K562 (cell line): ENCODE measurements around the gene ALDH1A2. TPM values are rescaled to one million over a fixed set of nuclear protein-coding genes. Genes with fewer than 3 reads are reported as not detected.

Source experiments
- ATAC-seq: fragments of 200-7000 bp; cut with Tn5 transposase; 3 replicates; pipeline ENCODE4 v1.9.1; 2020; ENCODE audit warnings: moderate library complexity
- BruUV-seq: library from RNA; stranded (reverse); fragments of 400-500 nt; replicated peaks from 2 replicates; lab custom pipeline; 2021; lab: Mats Ljungman, UMichigan
- CTCF ChIA-PET: fragments of 300-600 bp; formaldehyde crosslinking; extraction: SDS; loops from one replicate; lab custom pipeline; 2021; ENCODE audit warnings: low intra/inter-chr PET ratio; lab: Yijun Ruan, JAX
- POLR2A ChIA-PET: fragments of 300-600, 350-650 bp; sonication (Branson Sonifier 250); formaldehyde crosslinking; extraction: SDS; loops from one replicate; lab custom pipeline; 2021; ENCODE audit warnings: antibody characterized with exemption, inconsistent platforms; lab: Yijun Ruan, JAX
- DNase-seq, 4 experiments: peaks; one replicate each; pipeline versions ENCODE4 v3.0.0 to v3.0.0-alpha.2; 2011 to 2018; ENCODE audit warnings: low spot score in 3 of 4, mixed read lengths in 3 of 4; ENCODE audit errors: extremely low read depth in 1 of 4
- FAIRE-seq: peaks from 2 replicates; lab custom pipeline; 2011; peaks lifted over from hg19 to GRCh38; lab: Jason Lieb, UNC
- H2AFZ ChIP-seq: 2 replicates; pipeline ENCODE4 v1.6.0; 2011; ENCODE audit warnings: low read depth, low read length, control low read depth, inconsistent platforms
- H3K27ac ChIP-seq: fragments of 200-600 bp; 3 replicates; pipeline ENCODE4 v1.8.0; 2011; ENCODE audit warnings: low read depth, mild to moderate bottlenecking, control low read depth, inconsistent platforms, low read length, moderate library complexity, mixed read lengths; ENCODE audit errors: extremely low read depth
- H3K27me3 ChIP-seq, 2 experiments: fragments of 300-600 bp in 1 of 2; 2 replicates in 1 of 2; 3 replicates in 1 of 2; pipeline versions ENCODE4 v1.6.0 to v1.8.0; 2011; ENCODE audit warnings: inconsistent platforms in 2 of 2, low read length in 2 of 2, mild to moderate bottlenecking in 1 of 2, mixed read lengths in 1 of 2, moderate library complexity in 1 of 2; ENCODE audit not compliant: control insufficient read depth in 2 of 2, insufficient read depth in 2 of 2
- H3K36me3 ChIP-seq: fragments of 300-600 bp; 3 replicates; pipeline ENCODE4 v1.8.0; 2011; ENCODE audit warnings: mild to moderate bottlenecking, low read length, inconsistent platforms; ENCODE audit not compliant: control insufficient read depth, insufficient read depth
- H3K4me1 ChIP-seq, 2 experiments: fragments of 200-600 bp in 1 of 2; replicated peaks in 1 of 2; 2 replicates in 1 of 2; 3 replicates in 1 of 2; pipeline versions ENCODE4 v1.5.1 to v1.8.0; 2011; ENCODE audit warnings: inconsistent platforms in 2 of 2, low read length in 2 of 2, mild to moderate bottlenecking in 1 of 2, mixed read lengths in 1 of 2, moderate library complexity in 1 of 2; ENCODE audit not compliant: control insufficient read depth in 2 of 2, insufficient read depth in 2 of 2
- H3K4me2 ChIP-seq: 2 replicates; pipeline ENCODE4 v1.6.1; 2011; ENCODE audit warnings: low read length, control low read depth, inconsistent platforms, mixed read lengths; ENCODE audit not compliant: insufficient read depth
- H3K4me3 ChIP-seq: fragments of 200-600 bp; sonication (generic), shearing (Covaris generic); 2 replicates; pipeline ENCODE4 v1.5.1; 2016; ENCODE audit warnings: control low read depth, inconsistent platforms
- H3K79me2 ChIP-seq: fragments of 200-600 bp; 3 replicates; pipeline ENCODE4 v1.8.0; 2011; ENCODE audit warnings: low read length, inconsistent platforms; ENCODE audit not compliant: control insufficient read depth, insufficient read depth
- H3K9ac ChIP-seq, 2 experiments: 2 replicates each; pipeline versions ENCODE4 v1.6.0 to v1.6.1; 2011; ENCODE audit warnings: low read depth in 2 of 2, low read length in 2 of 2, control low read depth in 1 of 2, inconsistent platforms in 1 of 2, mild to moderate bottlenecking in 1 of 2, mixed read lengths in 1 of 2; ENCODE audit not compliant: insufficient read depth in 1 of 2
- H3K9me1 ChIP-seq: one replicate; pipeline ENCODE4 v1.6.0; 2011; ENCODE audit warnings: inconsistent platforms, mild to moderate bottlenecking, low read length, moderate library complexity; ENCODE audit not compliant: control insufficient read depth, insufficient read depth
- H3K9me3 ChIP-seq: replicated peaks from 2 replicates; pipeline ENCODE4 v1.5.1; 2011; ENCODE audit warnings: low read depth, low read length, inconsistent platforms; ENCODE audit not compliant: control insufficient read depth, insufficient read depth
- H4K20me1 ChIP-seq: replicated peaks from 2 replicates; pipeline ENCODE4 v1.6.1; 2011; ENCODE audit warnings: low read length, inconsistent platforms, mixed read lengths; ENCODE audit not compliant: control insufficient read depth, insufficient read depth
- BHLHE40 ChIP-seq: IDR thresholded peaks from 2 replicates; pipeline ENCODE4 v1.6.1; 2011; ENCODE audit warnings: low read length, improper control_type of control experiment
- BRD9 ChIP-seq: fragments of 450-650 bp; IDR thresholded peaks from 2 replicates; pipeline ENCODE4 v1.6.1; 2018; ENCODE audit warnings: low read depth; ENCODE audit not compliant: partially characterized antibody
- CBFA2T2 ChIP-seq: fragments of 450-650 bp; conservative IDR thresholded peaks from 2 replicates; pipeline ENCODE4 v1.6.1; 2017; ENCODE audit warnings: mild to moderate bottlenecking
- ID3 ChIP-seq, 2 experiments: fragments of 250-450 bp in 1 of 2; fragments of 450-650 bp in 1 of 2; sonication (Bioruptor Pico) in 1 of 2; IDR thresholded peaks; 2 replicates each; pipeline versions ENCODE4 v1.6.1 to v1.8.0; 2016 to 2021; ENCODE audit warnings: mild to moderate bottlenecking in 2 of 2, moderate library complexity in 2 of 2, missing compliant biosample characterization in 1 of 2, missing genetic modification characterization in 1 of 2
- JUN ChIP-seq, 2 experiments: sonication (generic) in 1 of 2; formaldehyde crosslinking in 1 of 2; IDR thresholded peaks; 2 replicates each; pipeline versions ENCODE4 v1.6.1 to v1.8.0; 2012 to 2022; ENCODE audit warnings: borderline replicate concordance in 2 of 2, mild to moderate bottlenecking in 2 of 2, improper control_type of control experiment in 1 of 2, low read depth in 1 of 2, low read length in 1 of 2, missing genetic modification reagents in 1 of 2
- NR3C1 ChIP-seq: sonication (generic); formaldehyde crosslinking; IDR thresholded peaks from 2 replicates; pipeline ENCODE4 v1.8.1; 2022; ENCODE audit warnings: missing genetic modification reagents
- OTX1 ChIP-seq: fragments of 450-650 bp; formaldehyde crosslinking; IDR thresholded peaks from 2 replicates; pipeline ENCODE4 v1.4.0; 2022; ENCODE audit warnings: mild to moderate bottlenecking
- RFX7 ChIP-seq: fragments of 250-450 bp; sonication (Bioruptor Pico); IDR thresholded peaks from 2 replicates; pipeline ENCODE4 v1.5.1; 2021; ENCODE audit warnings: mild to moderate bottlenecking
- SIRT6 ChIP-seq: IDR thresholded peaks from one replicate; pipeline ENCODE4 v1.6.1; 2012; ENCODE audit warnings: low read depth, mild to moderate bottlenecking, control low read depth, inconsistent platforms, low read length, moderate library complexity
- ZFP1 ChIP-seq: fragments of 450-650 bp; formaldehyde crosslinking; IDR thresholded peaks from 2 replicates; pipeline ENCODE4 v1.4.0; 2020; ENCODE audit warnings: mild to moderate bottlenecking, mixed read lengths
- ZNF23 ChIP-seq: fragments of 250-450 bp; sonication (Bioruptor Pico); IDR thresholded peaks from 2 replicates; pipeline ENCODE4 v1.4.0; 2020; ENCODE audit warnings: mild to moderate bottlenecking
- ZNF436 ChIP-seq: fragments of 250-450, 450-650 bp; sonication (Bioruptor Pico); formaldehyde crosslinking; IDR thresholded peaks from 2 replicates; pipeline ENCODE4 v1.7.0; 2020; ENCODE audit warnings: mild to moderate bottlenecking
- WGBS: fragments of 100-300 bp; shearing (Covaris generic); methylation state at CpG from one replicate; pipeline ENCODE4 v1.1.6; 2016; ENCODE audit warnings: low coverage, mixed read lengths; ENCODE audit not compliant: insufficient coverage; ENCODE audit errors: missing lambda C conversion rate; 5-methylcytosine and 5-hydroxymethylcytosine counted together
- in situ Hi-C: fragments of 300-500 bp; cut with MboI; formaldehyde crosslinking; loops from 4 replicates; pipeline ENCODE4 v1.15.0; 2018; ENCODE audit warnings: inconsistent platforms, mixed read lengths
- intact Hi-C: fragments of 100-400 bp; cut with micrococcal nuclease; formaldehyde crosslinking; loops from 2 replicates; pipeline ENCODE4 v1.14.2; 2022
- polyA plus RNA-seq, 8 experiments: library from polyadenylated mRNA; depleted of rRNA in 4 of 8; stranded (reverse) in 5 of 8; unstranded in 3 of 8; fragments of >200 nt; fragmentation: Nextera tagmentation in 2 of 8; fragmentation: Illumina TruSeq in 1 of 8; extraction: Ambion mirVana in 2 of 8; extraction: Trizol in 1 of 8; gene quantifications; 2 replicates each; pipeline versions ENCODE4 v1.2.1 to v1.2.3, GENCODE V29; 2011 to 2014; ENCODE audit warnings: inconsistent platforms in 1 of 8, missing spikeins in 1 of 8
- total RNA-seq, 7 experiments: library from RNA; depleted of rRNA in 6 of 7; stranded (reverse); fragments of >200 nt in 6 of 7; fragmentation: Illumina TruSeq in 2 of 7; extraction: Trizol in 2 of 7; gene quantifications; 2 replicates each; pipeline versions ENCODE4 v1.2.1 to v1.2.3, GENCODE V29; 2011 to 2021; ENCODE audit warnings: low replicate concordance in 1 of 7

Gene ALDH1A2
- total and polyA plus RNA-seq, 9 of the 15 experiments (the other 6 are each of a cell fraction or from before 2014, with no cell fraction given), result 115 to 393 (median 333) TPM

- ChIA-PET POLR2A (no interaction called here), CTCF (no interaction called here)
- Histone ChIP-seq H3K9ac (no peak overlapping the region), H2AFZ (no peak overlapping the region), H3K4me1 (no peaks in the 10 kb centered on the region), H3K27ac (no peak overlapping the region), H3K79me2 (no peaks in the 10 kb centered on the region), H3K9me3 (no peaks in the 10 kb centered on the region)
- ATAC-seq, result no peak
- intact Hi-C loops, result no loop called here
- TF ChIP-seq BRD9 (no peak), SIRT6 (no peak), ID3 (CRISPR knock-in tag; IDR thresholded peaks at IDR 0.05) (no peak), ID3 (tag; IDR thresholded peaks at IDR 0.05) (no peak), BHLHE40 (no peak), RFX7 (no peak), ZNF23 (CRISPR knock-in tag) (no peak), ZFP1 (CRISPR knock-in tag) (no peak), ZNF436 (CRISPR knock-in tag) (no peak), CBFA2T2 (no peak), NR3C1 (no peak), OTX1 (CRISPR knock-in tag) (no peak), JUN (IDR thresholded peaks at IDR 0.05; ENCODE audit: borderline replicate concordance, low read depth, low read length) (no peak), JUN (CRISPR knock-in tag; IDR thresholded peaks at IDR 0.05; ENCODE audit: borderline replicate concordance) (no peak)
- TF ChIP-seq, all 486 proteins: peak for 0
- Histone ChIP-seq H3K9me1 (no peaks in the 10 kb centered on the region), H3K36me3 (no peaks in the 10 kb centered on the region), H4K20me1 (no peaks in the 10 kb centered on the region), H3K4me2 (no peak overlapping the region), H3K4me3 (no peak overlapping the region), H3K27me3 (peaks cover 11 to 34% of the 10 kb centered on the region in 2 experiments)
- FAIRE-seq (no peak), DNase-seq (no peak)
- 0% methylated on average over 6 of the region's 6 CpGs for WGBS
- in situ Hi-C loops, result no loop called here
- no TSS peak for BruUV-seq
These were observed 138.3 kb downstream of the ALDH1A2 start for GRCh38 chr15:57927091-57927631.
